ENCODE results near the gene MARF1. TPM values are rescaled to one million over a fixed set of nuclear protein-coding genes. Genes with fewer than 3 reads are reported as not detected.
"Not testable (repeated sequence)": the region's sequence is repeated elsewhere in the genome, so short reads cannot be mapped to it uniquely, and the experiment has no call there.

The MARF1 gene
- total RNA-seq, 1 experiment from 2014 or later, result 51.5 TPM

GRCh38 chr16:15608398-15609285, 34.3 kb downstream of the MARF1 start:
- ATAC-seq (no peak), DNase-seq (ENCODE audit: low read depth, low spot score) (no peak)
- no peaks in the 10 kb centered on the region for H3K9me3 ChIP-seq (ENCODE audit: control insufficient read depth, insufficient read depth, low read depth, low read length)
- in situ Hi-C loops (cut with HindIII; ENCODE audit: low pct_unique_long_range_greater_than_20kb, low sequenced_read_pairs), result no loop called here
- peaks cover 16% of the 10 kb centered on the region for H3K36me3 ChIP-seq (ENCODE audit: control insufficient read depth, insufficient read depth, low read length)
- intact Hi-C loops (cut with micrococcal nuclease; ENCODE audit: unreplicated experiment), result no loop called here
- CTCF ChIA-PET, result no interaction called here
- no peaks in the 10 kb centered on the region for H3K27me3 ChIP-seq (ENCODE audit: control insufficient read depth, insufficient read depth, low read length)
- POLR2A ChIA-PET, result no interaction called here
- no peaks in the 10 kb centered on the region for H3K4me1 ChIP-seq (ENCODE audit: control insufficient read depth, insufficient read depth, low read length)
- TF ChIP-seq TCF7L2 (IDR thresholded peaks at IDR 0.05; ENCODE audit: low read depth, low read length) (no peak), REST (IDR thresholded peaks at IDR 0.05; ENCODE audit: insufficient read depth in 1 of 2, low read depth in 2 of 2, low read length in 1 of 2) (no peak), CTCF (IDR thresholded peaks at IDR 0.05) (no peak), SIN3A (IDR thresholded peaks at IDR 0.05; ENCODE audit: borderline replicate concordance, insufficient read depth, low read depth, low read length) (no peak), POLR2AphosphoS5 (IDR thresholded peaks at IDR 0.05; ENCODE audit: low read depth, low read length) (no peak)
- no peak overlapping the region for H3K27ac ChIP-seq (ENCODE audit: low read length)
- no peak overlapping the region for H3K4me3 ChIP-seq (ENCODE audit: low read depth in 2 of 2, low read length in 2 of 2)
- BruUV-seq (replicated peaks), result no TSS peak

- H3K27me3 ChIP-seq (ENCODE audit: control insufficient read depth, insufficient read depth, low read length), result no peaks in the 10 kb centered on the region
- ChIA-PET CTCF (no interaction called here), POLR2A (no interaction called here)
- peaks cover 16% of the 10 kb centered on the region for H3K36me3 ChIP-seq (ENCODE audit: control insufficient read depth, insufficient read depth, low read length)
- intact Hi-C loops (cut with micrococcal nuclease; ENCODE audit: unreplicated experiment), result no loop called here
- ATAC-seq (no peak), DNase-seq (ENCODE audit: low read depth, low spot score) (no peak)
- H3K4me3 ChIP-seq (ENCODE audit: low read depth in 2 of 2, low read length in 2 of 2), result no peak overlapping the region
- H3K9me3 ChIP-seq (ENCODE audit: control insufficient read depth, insufficient read depth, low read depth, low read length), result no peaks in the 10 kb centered on the region
- in situ Hi-C loops (cut with HindIII; ENCODE audit: low pct_unique_long_range_greater_than_20kb, low sequenced_read_pairs), result no loop called here
- H3K27ac ChIP-seq (ENCODE audit: low read length), result peak overlapping the region; percentile 7; the same call in 1 of the 2 replicates
- TF ChIP-seq SIN3A (IDR thresholded peaks at IDR 0.05; ENCODE audit: borderline replicate concordance, insufficient read depth, low read depth, low read length) (no peak), CTCF (IDR thresholded peaks at IDR 0.05) (no peak), REST (IDR thresholded peaks at IDR 0.05; ENCODE audit: insufficient read depth in 1 of 2, low read depth in 2 of 2, low read length in 1 of 2) (no peak), POLR2AphosphoS5 (IDR thresholded peaks at IDR 0.05; ENCODE audit: low read depth, low read length) (no peak), TCF7L2 (IDR thresholded peaks at IDR 0.05; ENCODE audit: low read depth, low read length) (no peak)
- H3K4me1 ChIP-seq (ENCODE audit: control insufficient read depth, insufficient read depth, low read length), result no peaks in the 10 kb centered on the region
- no TSS peak for BruUV-seq (replicated peaks)
Measured at GRCh38 chr16:15607700-15608396, 35.1 kb downstream of the MARF1 start.

- H3K9me3 ChIP-seq (ENCODE audit: control insufficient read depth, insufficient read depth, low read depth, low read length); ATAC-seq; POLR2A ChIA-PET; H3K27me3 ChIP-seq (ENCODE audit: control insufficient read depth, insufficient read depth, low read length); intact Hi-C loops (cut with micrococcal nuclease; ENCODE audit: unreplicated experiment); BruUV-seq (replicated peaks); CTCF ChIA-PET; in situ Hi-C loops (cut with HindIII; ENCODE audit: low pct_unique_long_range_greater_than_20kb, low sequenced_read_pairs); H3K4me3 ChIP-seq (ENCODE audit: low read depth in 2 of 2, low read length in 2 of 2); DNase-seq (ENCODE audit: low read depth, low spot score); H3K4me1 ChIP-seq (ENCODE audit: control insufficient read depth, insufficient read depth, low read length): not testable (repeated sequence)
- Histone ChIP-seq H3K27ac (ENCODE audit: low read length) (peak overlapping the region; percentile 7; the same call in 1 of the 2 replicates), H3K36me3 (ENCODE audit: control insufficient read depth, insufficient read depth, low read length) (peaks cover 14% of the 10 kb centered on the region)
Measured at GRCh38 chr16:15607221-15607699, 35.7 kb downstream of the MARF1 start.
